ENCODE results near the gene IZUMO4.
"Not testable (repeated sequence)": the region's sequence is repeated elsewhere in the genome, so short reads cannot be mapped to it uniquely, and the experiment has no call there.

Gene IZUMO4

DNA sequence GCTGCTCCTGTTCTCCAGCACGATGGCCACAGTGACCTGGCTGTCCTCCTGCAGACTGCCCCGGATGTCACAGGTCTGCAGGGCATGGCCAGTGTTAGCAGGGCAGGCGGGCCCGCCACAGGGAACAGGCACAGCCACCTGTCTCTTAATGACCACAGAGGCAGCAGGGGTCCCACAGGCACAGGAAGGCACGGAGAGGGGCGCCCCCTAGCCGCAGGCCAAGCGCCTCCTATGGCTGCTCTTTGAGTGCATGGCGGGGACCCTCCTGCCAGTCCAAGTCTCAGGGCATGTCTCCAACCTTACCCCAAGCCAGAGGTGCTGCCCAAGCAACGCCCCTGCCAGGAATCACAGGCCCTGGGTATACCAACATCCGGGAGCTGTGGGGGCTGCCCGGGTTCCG lies 14.1 kb downstream of the IZUMO4 start:
- no peak for DNase-seq

DNA sequence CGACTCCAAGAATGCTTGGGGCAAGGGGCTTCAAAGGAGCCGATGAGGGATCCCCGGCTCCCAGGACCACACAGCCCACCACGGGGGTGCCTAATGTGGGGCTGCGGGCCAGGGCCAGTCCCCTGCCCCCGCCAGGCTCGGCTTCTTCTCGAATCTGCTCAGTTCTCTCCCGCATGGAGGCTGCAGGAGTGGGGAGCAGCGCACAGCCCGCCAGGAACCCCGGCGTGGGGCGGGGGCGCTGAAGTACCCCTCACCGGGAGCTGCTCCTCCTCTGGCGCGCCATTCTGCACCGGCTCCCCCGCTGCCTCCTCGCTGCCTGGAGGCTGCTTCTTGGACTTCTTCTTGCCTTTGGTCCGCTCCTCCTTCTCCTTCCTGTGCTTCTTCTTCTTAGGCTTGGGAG lies 14.7 kb downstream of the IZUMO4 start:
- DNase-seq, result no peak

DNA sequence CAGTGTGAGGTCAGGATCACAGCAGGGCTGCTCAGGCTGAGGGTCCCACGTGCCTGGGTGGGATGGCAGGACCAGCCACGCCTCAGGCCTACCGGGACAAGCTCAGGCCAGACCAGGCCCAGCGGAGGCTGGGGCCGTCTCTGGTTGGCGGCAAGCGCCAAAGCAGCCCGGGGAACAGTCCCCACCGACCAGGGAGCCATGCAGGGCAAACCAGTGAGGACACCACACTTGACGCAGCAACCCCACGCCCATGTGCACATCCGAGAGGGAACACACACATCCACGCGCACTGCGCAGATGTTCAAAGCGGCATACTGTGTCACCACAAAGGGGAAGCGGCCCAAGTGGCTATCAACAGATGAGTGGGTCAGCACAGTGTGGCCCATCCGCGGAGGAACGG lies 15.2 kb downstream of the IZUMO4 start:
- DNase-seq, result no peak

DNA sequence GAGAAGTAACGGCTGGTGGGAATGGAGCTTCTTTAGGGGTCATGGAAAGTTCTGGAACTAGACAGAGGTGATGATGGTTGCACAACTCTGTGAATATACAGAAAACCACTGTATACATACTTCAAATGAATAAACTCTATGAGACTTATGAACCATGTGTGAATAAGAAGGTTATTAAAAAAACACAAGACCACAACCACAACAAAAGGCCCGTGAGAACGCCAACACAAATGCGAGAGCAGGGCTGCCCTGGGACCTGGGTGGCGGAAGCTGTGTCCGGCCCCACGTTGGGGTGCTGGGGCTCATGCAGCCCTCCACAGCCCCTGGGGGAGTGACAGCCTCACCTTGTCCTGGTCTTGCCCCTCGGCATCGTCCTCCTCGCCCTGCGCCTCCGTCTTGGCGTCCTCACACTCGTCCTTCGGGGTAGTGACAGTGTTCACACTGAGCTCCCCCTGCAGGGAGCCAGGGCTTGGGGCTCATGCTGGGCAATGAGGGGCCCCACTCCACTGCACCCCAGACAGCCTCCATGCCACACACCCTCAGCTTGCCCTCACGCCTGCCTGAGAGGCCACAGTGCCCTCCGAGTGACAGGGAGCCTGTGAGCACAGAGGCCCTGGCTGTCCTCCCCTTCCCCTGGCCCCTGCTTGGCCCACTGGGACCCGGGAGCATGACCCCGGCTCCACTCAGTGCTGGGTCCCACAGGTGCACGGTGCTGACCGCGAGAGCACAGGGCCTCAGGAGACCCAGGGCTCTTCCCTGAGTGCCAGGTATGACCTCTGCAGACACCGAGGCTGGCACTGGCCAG lies 16.0 kb downstream of the IZUMO4 start:
- no peak for DNase-seq

DNA sequence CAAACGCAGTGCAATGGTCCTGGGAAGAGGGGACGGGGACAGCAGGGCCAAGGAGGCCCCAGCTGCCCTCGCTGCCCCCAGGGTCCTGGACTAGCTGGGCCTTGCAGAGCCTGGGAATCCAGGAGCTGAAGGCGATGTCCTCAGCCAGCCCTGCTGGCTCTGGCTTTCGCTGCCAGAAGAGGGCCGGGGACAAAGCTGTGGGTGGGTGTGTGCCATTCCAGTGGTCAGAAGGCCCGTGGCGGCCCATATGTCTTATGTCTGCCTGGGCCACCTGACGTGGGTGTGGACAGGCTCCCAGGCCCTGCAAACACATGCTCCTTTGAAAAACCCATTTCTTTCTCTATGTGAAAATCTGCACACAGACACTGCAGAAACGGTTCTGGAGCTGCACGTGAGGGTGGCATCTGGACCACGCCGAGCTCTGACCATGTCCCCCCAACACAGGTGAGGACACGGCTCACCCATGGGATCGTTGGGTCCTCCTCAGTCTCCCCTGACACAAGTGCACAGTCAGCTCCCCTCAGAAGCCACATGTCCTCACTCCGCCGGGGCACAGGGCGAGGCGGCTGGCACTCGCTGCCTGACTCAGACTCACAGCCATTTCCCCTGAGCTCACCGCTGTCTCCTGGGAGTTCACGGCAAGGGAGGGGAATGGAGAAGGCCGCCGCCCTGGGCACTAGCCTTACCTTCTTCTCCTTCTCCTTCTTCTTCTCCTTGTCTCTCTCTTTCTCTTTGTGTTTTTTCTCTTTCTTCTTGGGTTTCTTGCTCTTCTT lies 16.9 kb downstream of the IZUMO4 start:
- no peak for DNase-seq

DNA sequence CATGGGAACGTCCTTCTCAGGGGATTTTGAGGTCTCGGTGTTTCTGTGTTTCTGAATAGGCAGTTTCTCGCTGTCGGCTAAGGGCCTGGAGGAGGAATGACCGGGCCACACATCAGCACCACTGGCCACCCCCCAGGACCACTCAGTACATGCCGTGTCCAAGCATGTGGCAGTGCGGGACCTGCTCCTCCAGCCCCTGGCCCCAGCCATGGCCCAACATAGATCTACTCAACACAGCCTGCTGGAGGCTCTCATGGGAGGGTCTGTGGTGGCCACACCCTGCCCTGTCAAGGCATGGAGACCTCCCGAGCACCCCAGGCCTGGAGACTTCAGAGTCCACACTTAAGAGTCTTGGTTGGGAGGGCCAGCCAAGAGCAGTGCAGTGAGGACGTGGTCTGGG lies 17.5 kb downstream of the IZUMO4 start:
- no peak for DNase-seq

DNA sequence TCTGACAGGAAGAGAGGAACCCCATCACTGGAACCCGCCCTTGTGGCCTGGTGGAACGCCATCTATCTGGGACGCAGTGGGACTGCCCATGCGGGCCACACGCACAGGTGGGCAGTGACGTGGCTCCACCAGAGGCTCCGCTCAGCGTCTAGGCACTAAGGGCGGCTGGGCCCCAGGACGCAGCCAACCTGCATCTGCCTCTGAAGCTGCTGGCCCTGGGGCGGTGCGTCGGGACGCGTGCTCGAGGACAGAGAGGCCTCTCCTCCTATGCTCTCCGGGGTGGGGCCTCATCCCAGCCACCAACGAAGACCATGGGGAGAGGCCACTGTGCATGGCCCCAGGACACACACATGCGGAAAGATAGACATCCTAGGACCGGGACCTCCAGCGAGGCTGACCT lies 18.1 kb downstream of the IZUMO4 start:
- DNase-seq, result no peak

DNA sequence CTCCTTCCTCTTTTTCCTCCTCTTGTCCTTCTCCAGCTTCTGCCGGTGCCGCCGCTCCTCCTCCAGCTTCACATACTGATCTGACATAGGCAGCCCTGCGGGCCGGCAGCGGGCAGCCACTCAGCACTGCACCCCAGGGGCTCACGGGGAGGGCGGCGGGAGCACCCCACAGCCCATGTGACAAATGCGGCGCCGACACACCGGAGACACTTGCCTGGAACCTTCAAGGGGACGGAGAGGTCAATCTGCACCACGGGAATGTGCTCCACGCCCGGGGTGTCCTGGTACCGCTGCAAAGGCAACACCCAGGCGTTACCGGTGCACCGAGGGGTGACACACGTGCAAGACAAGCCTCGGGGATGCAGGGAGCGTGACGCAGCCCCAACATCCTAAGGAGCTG lies 18.6 kb downstream of the IZUMO4 start:
- no peak for DNase-seq

DNA sequence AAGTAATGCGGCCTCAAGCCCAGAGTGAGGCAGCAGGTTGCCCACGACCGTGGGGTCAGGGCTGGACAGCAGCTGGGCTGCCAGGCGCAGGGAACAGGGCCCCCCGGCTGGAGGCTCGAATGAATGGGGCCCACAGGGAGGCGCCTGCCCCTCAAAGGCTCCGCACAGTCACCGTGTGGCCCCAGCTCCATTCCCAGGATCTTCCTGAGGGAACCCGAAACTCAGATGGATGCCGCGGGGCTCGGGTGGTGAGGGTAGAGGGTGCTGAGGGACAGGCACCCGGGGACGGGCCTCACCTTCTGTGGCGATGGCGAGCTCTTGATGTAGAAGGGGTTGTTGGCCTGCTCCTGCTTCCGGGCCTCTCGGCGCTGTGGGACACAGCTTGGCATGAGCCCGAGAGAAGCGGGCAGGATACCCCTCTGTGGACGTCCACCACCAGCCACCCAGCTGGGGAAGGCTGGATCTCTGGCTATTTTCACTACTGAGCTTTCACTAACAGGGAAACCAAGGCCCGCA lies 19.3 kb downstream of the IZUMO4 start:
- no peak for DNase-seq

DNA sequence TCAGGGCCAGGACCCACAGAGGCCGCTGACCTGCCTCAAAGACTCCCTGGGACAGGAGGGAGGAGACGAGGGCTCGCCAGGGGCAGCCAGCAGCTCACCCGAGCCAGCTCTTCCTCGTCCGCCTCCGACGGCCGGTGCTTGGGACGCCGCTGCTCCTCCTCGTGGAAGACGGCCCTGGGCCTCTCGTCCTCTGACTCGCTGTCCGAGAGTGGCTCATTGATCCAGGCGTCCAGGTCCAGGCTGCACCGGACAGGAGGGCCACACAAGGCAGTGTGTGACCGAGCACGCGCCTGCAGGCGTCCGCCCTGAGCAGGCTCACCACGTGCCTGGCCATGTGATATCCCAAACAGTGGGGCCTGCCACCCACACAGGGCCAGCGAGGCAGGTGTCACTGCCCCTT lies 19.8 kb downstream of the IZUMO4 start:
- DNase-seq, result no peak

DNA sequence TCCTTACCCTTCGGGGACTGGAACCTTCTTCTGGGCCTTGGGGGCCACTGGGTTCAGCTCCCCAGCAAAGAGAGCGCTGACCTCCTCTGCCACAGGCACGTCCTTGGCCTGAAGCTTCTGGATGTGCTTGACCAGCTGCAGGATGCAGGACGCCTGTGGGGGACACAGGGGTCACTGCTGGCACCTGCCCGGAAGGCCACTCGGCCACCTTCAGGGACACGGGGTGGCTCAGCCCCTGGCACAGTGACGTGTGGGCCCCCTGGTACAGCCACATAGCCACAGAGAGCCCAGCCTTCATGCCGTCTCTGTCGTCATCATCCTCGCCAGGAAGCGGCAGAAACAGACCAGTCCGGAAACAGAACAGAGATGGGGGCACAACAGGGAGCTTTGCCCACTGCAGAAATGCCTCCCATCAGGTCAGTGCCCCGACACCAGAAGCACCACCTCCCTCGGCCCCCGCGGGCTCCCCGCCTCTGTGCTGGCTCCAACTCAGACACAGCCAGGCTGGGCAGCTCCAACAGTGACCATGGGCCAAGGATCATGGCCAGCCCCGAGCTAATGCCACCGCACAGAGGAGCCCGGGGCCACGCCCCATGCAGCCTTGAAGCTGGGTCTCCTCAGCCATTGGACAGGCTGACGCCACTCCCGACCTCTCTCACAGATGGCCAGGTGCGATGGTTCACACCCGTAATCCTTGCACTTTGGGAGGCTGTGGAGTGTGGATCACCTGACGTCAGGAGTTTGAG lies 20.7 kb downstream of the IZUMO4 start:
- DNase-seq, result no peak

DNA sequence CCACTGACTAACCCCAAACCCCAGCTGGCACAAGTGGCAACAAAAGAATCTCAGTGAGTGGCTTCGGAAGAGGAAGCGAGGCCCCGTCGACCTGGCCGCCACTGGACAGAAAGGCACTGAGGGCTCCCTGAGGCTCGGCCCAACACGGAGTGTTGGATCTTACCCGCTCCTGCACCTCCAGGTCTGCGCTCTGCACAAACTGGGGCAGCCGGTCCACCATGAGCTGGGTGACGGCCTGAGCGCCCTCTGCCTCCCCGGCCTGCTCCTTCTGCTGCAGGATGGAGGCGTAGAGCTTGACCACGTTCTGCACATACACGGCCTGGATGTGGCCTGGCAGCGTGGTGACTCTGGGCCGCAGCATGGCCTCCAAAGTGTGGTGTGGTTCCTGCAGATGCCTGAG lies 21.7 kb downstream of the IZUMO4 start:
- no peak for DNase-seq

DNA sequence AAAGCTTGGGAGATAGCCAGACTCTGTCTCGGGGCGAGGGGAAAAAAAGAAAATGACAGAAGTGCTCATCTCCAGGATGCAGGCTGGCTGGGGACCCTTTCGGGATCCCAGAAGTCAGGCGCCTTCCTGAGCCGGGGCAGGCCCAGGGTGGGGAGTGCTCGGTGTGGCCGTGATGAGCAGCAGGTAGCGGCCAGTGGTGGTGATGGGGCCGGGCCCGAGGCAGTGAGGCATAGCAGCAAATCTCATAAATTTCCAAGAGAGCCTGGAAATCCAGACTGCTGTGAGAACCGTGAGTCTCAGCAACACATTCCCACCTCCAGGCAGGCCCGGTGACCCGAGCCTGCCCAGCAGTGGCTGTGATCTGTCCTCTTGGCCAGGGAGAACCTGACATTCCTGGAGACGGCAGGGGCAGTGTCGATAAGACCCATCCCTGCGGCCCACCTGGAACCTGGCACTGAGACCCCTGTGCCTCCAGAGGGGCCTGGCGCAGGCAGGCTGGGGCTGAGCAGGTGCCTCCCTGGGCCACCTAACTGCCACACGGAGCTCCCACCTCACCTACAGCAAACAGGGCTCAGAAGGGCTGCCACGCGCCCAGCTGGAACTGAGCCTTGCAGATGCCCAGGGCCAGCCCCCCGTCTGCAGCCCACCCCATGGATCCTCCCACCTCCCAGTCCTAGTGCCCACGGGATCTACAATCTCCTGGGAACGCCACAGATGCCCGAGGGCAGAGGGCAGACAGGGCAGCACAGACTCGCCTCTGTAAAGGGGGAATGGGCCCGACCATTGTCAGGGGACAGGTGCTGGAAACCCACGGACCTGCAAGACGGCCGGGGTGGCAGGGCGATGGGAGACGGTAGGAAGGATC lies 23.4 kb downstream of the IZUMO4 start:
- DNase-seq, result no peak

DNA sequence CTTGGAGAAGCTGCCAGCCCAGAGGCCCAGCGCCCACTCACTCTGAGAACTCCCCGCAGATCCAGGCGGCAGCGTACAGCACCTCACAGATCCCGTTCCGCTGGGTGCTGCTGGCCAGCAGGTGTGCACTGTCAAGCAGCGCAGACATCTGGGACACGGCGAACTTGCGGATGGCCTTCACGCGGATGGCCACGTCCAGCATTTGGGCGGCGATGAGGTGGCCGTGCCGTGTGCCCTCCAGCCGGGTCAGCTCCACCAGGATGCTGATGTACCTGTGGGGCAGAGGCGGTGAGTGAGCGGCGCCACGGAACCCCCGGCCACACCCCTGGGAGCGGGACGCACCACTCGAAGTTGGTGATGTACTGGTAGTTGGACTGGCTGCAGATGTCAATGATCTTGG lies 24.1 kb downstream of the IZUMO4 start:
- no peak for DNase-seq

DNA sequence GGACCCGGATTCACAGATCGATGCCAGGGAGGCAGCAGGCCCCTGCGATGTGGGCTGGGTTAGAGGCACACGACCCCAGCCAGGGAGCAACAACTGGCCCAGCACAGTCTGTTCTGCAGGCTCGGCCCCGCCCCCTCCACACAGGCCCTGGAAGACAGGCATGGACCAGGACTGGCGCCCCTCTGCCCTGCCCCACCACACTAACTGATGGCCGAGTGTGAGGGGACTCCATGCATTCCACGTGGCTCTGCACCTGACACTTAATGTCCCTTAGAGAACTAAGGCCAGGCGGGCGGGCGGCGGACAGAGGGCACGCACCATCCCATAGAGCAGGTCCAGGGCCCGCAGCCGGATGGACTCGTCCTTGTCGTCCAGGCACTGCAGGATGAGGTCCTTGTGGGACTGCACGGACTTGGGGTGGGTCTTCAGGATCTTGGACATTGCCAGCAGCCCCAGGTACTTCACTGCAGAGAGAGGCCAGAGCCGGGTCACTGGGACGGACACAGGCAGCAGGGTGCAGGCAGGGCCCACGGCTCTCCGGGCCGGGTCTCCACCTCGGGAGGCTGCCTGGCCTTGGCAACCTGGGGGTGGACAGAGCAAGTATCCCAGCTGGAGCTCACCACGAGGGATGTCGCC lies 24.8 kb downstream of the IZUMO4 start:
- no peak for DNase-seq

DNA sequence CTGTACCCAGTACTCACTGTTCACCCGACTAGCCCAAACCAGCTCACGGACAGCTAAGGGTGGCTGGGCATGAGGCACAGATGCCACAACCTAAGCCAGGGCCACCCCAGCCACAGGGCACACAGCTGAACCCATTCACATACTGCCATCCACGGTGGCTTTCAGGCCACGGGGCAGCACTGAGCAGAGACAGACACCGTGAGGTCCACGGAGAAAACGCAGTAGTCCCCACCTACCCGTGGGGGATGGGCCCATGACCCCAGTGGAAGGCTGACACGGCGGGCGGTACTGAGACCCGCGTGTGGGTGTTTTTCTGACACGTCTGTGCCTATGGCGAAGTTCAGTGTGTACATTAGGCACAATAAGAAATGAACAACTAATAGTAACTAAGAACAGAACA lies 25.5 kb downstream of the IZUMO4 start:
- DNase-seq, result no peak

DNA sequence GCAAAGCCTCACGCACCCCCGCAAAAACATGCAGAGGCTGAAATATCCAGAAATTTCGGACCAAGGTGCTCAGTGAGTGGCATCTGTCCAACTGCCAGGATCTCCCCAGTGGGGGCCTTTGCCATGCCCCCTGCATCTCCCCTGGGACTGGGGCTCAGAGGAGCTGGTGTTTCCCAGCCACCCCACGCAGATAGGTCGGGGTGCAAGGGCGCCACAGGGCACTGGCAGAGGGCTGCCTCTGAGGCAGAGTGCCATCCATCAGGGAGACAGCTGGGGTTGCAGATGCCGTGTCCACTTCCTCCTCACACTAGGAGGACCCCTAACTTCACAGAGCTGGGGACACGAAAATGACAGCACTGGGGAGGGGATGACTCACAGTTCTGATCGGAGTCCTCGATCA lies 26.3 kb downstream of the IZUMO4 start:
- no peak for DNase-seq

DNA sequence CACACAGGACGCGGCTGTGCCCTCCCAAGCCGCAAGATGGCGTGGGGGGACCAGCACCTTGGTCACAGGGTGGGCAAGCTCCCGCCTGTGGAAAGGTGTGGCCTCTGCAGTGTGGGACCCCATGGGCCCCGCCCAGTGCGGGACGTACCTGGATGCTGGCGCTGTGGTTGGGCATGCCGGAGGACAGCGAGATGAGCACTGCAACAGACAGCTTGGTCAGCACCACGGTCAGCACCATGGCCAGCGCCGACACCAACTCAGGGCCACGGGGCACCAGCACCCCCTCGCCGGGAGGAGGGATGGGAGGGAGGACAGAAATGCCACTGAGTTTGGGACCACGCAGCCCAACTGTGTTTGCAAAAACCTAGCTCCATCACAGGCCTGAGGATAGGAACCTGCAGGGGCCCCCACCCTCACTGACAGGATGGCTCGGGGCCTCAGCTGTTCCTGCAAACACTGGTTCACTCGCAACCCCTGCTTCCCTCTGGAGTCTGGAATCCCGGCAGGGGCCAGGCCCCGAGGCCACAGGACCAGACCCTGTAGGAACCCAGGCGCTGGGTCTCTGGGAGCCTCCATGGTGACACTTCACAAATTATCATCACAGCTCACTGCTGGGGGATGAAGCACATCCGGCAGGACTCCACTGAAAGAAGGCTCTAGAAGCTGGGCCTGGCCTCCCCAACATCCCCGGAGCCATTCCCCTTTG lies 27.1 kb downstream of the IZUMO4 start:
- DNase-seq, result no peak

DNA sequence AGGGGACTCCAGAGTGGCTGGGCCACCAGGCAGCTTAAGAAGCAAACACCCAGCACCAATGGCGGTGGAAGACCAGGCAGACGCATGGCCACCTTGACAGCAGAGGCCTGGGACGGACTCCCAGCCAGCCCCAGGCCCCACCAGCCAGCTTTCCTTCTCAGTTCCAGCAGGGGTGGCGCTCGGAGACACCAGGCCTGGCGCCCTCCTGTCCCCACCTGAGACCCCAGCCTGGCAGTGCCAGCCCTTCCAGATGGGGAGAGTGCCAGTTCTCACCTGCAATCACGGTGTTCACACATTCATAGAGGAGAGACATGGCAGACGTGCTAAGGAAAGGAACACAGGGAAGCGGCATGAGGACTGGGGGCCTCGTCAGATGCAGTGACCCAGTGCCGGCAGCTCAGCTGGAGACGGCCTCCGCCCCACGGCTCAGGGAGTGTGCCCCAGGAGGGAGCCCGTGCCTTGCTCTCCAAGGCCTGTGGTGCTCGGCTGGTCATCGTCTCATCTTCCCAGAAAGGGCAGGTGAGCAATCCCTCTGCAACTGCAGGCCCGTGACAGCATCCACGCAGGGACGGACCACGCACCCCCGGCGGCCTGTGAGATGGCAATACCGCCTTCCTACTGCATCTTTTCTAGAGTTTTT lies 30.3 kb downstream of the IZUMO4 start:
- no peak for DNase-seq

DNA sequence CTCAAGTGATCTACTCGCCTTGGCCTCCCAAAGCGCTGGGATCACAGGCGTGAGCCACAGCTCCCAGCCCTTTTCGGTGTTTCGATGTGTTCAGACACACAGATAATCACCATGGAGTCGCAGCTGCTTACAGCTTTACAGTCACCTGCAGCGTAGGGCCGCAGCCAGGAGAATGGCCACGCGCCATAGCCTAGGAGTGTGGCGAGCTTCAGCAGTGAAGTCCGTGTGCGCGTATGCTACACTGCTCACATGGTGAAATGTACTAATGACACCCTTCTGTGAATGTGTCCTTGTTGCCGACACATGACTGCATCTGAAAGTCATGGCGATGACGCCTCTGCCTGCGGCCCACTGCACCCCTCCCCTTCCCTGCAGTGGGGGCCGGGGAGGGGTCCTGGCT lies 31.0 kb downstream of the IZUMO4 start:
- no peak for DNase-seq

DNA sequence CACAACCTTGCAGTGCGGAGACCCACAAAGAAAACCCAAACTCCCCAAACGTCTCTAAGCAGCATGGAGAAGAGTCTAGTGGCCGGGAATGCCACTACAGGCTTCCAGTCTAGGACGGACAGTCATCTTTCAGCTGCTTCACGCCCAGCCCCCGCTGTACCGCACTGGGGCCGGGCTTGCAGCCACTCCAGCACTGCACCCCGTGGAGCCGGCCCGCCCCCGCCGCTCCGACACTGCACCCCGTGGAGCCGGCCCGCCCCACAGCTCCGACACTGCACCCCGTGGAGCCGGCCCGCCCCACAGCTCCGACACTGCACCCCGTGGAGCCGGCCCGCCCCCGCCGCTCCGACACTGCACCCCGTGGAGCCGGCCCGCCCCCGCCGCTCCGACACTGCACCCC lies 31.5 kb downstream of the IZUMO4 start:
- not testable (repeated sequence) for DNase-seq
